Transverse colon (tissue), 4 donors: ENCODE measurements around the gene LMCD1. TPM values are rescaled to one million over a fixed set of nuclear protein-coding genes. Genes with fewer than 3 reads are reported as not detected.

Source experiments
- DNase-seq: peaks from one replicate; pipeline ENCODE4 v3.0.0-alpha.2; 2019
- H3K27ac ChIP-seq, 4 donors: fragments of 200-600 bp; sonication (generic); 2 replicates each; pipeline ENCODE4 v1.5.1; 2016 to 2018; ENCODE audit warnings: inconsistent platforms in 4 of 4
- H3K27me3 ChIP-seq: fragments of 200-600 bp; sonication (generic); 2 replicates; pipeline ENCODE4 v1.5.1; 2017; ENCODE audit warnings: inconsistent platforms
- H3K36me3 ChIP-seq, 4 donors: fragments of 200-600 bp; sonication (generic); 2 replicates each; pipeline ENCODE4 v1.5.1; 2017 to 2019; ENCODE audit warnings: inconsistent platforms in 4 of 4
- H3K4me1 ChIP-seq, 4 donors: fragments of 200-600 bp; sonication (generic); 2 replicates each; pipeline ENCODE4 v1.5.1; 2017 to 2020; ENCODE audit warnings: inconsistent platforms in 4 of 4
- H3K4me3 ChIP-seq, 4 donors: fragments of 200-600 bp; sonication (generic); 1 replicate in 1 of 4; 2 replicates in 3 of 4; pipeline versions ENCODE4 v1.5.1 to v1.6.1; 2017 to 2019; ENCODE audit warnings: inconsistent platforms in 4 of 4
- H3K9me3 ChIP-seq, 2 donors: fragments of 200-600 bp; sonication (generic); 2 replicates each; pipeline ENCODE4 v1.5.1; 2017 to 2019; ENCODE audit warnings: inconsistent platforms in 2 of 2
- CTCF ChIP-seq, 5 experiments: fragments of 200-600 bp in 3 of 5; fragments of 450-650 bp in 2 of 5; sonication (generic) in 3 of 5; IDR thresholded peaks; 1 replicate in 2 of 5; 2 replicates in 3 of 5; pipeline ENCODE4 v1.5.1; 2016 to 2017; ENCODE audit warnings: antibody characterized with exemption in 5 of 5, inconsistent platforms in 3 of 5, mild to moderate bottlenecking in 2 of 5, moderate library complexity in 1 of 5
- EP300 ChIP-seq: sonication (generic); formaldehyde crosslinking; IDR thresholded peaks from one replicate; pipeline ENCODE4 v1.6.1; 2017; ENCODE audit warnings: antibody characterized with exemption, low read depth
- POLR2A ChIP-seq: fragments of 450-650 bp; IDR thresholded peaks from one replicate; pipeline ENCODE4 v1.6.1; 2016; ENCODE audit warnings: antibody characterized with exemption, mild to moderate bottlenecking, moderate library complexity
- POLR2AphosphoS5 ChIP-seq, 3 donors: sonication (generic); formaldehyde crosslinking; IDR thresholded peaks; one replicate each; pipeline ENCODE4 v1.6.1; 2016; ENCODE audit warnings: antibody characterized with exemption in 3 of 3
- WGBS, 2 donors: methylation state at CpG; one replicate each; pipeline ENCODE4 v1.1.5; 2018; ENCODE audit warnings: low coverage in 1 of 2; 5-methylcytosine and 5-hydroxymethylcytosine counted together
- in situ Hi-C, 4 donors: fragments of 200-750 bp; cut with MboI; loops; one replicate each; pipeline versions ENCODE4 v1.15.0 to v1.15.1; 2017; ENCODE audit warnings: low sequenced_read_pairs in 3 of 4, low pct_ligation_motif_present in 1 of 4, low pct_unique_long_range_greater_than_20kb in 1 of 4
- intact Hi-C: fragments of 100-400 bp; cut with DNase I; formaldehyde crosslinking; loops from one replicate; pipeline ENCODE4 v1.15.1; 2023; ENCODE audit warnings: low total_unique reads
- total RNA-seq, 4 donors: library from RNA; depleted of rRNA; stranded (reverse); fragments of >200 nt; gene quantifications; one replicate each; pipeline ENCODE4 v1.1.0, GENCODE V29; 2016

LMCD1 gene
- total RNA-seq, 4 donors from 2014 or later = 6.7 to 26.6 (median 9.6) TPM

GRCh38 chr3:8553405-8553804 is 51.8 kb downstream of the LMCD1 start:
- in situ Hi-C loops (no loop called here), intact Hi-C loops (no loop called here)
- no peaks in the 10 kb centered on the region for H3K4me1 ChIP-seq
- no peaks in the 10 kb centered on the region for H3K36me3 ChIP-seq
- WGBS, 2 donors = 91 to 100% methylated on average over 1 to 6 of the region's 6 CpGs
- H3K27me3 ChIP-seq = no peaks in the 10 kb centered on the region
- DNase-seq = no peak
- no peak overlapping the region for H3K4me3 ChIP-seq
- H3K27ac ChIP-seq = no peak overlapping the region
- H3K9me3 ChIP-seq = no peaks in the 10 kb centered on the region
- no peak for TF ChIP-seq EP300
- no peak for TF ChIP-seq POLR2A
- no peak for TF ChIP-seq CTCF (IDR thresholded peaks at IDR 0.05)
- TF ChIP-seq POLR2AphosphoS5 (IDR thresholded peaks at IDR 0.05) = no peak

GRCh38 chr3:8554696-8555095 is 53.1 kb downstream of the LMCD1 start:
- Histone ChIP-seq H3K27ac (peak overlapping the region; percentile 41 to 60 (median 54)), H3K4me3 (no peak overlapping the region), H3K27me3 (no peaks in the 10 kb centered on the region), H3K36me3 (no peaks in the 10 kb centered on the region), H3K4me1 (no peaks in the 10 kb centered on the region), H3K9me3 (no peaks in the 10 kb centered on the region)
- in situ Hi-C loops (no loop called here), intact Hi-C loops (no loop called here)
- TF ChIP-seq POLR2AphosphoS5 (IDR thresholded peaks at IDR 0.05) (no peak), POLR2A (no peak), EP300 (no peak)
- 82 to 93% methylated on average over 3 to 11 of the region's 11 CpGs for WGBS, 2 donors
- DNase-seq = no peak

- WGBS, 2 donors = 56 to 69% methylated on average over 2 to 6 of the region's 8 CpGs
- DNase-seq = no peak
- Histone ChIP-seq H3K27me3 (no peaks in the 10 kb centered on the region), H3K4me3 (no peak overlapping the region), H3K9me3 (no peaks in the 10 kb centered on the region), H3K27ac (peak overlapping the region; percentile 41 to 60 (median 54)), H3K4me1 (no peaks in the 10 kb centered on the region), H3K36me3 (no peaks in the 10 kb centered on the region)
- in situ Hi-C loops = no loop called here
- intact Hi-C loops = no loop called here
- TF ChIP-seq EP300 (no peak), POLR2A (no peak), POLR2AphosphoS5 (IDR thresholded peaks at IDR 0.05) (no peak), CTCF (IDR thresholded peaks at IDR 0.05) (no peak)
Measured at GRCh38 chr3:8555113-8555661, 53.6 kb downstream of the LMCD1 start.

GRCh38 chr3:8555725-8556472 is 54.3 kb downstream of the LMCD1 start:
- in situ Hi-C loops = no loop called here
- Histone ChIP-seq H3K4me1 (no peaks in the 10 kb centered on the region), H3K9me3 (no peaks in the 10 kb centered on the region), H3K27ac (peak overlapping the region; percentile 7 to 52 (median 36)), H3K36me3 (no peaks in the 10 kb centered on the region), H3K4me3 (no peak overlapping the region), H3K27me3 (no peaks in the 10 kb centered on the region)
- 68 to 76% methylated on average over 5 to 6 of the region's 6 CpGs for WGBS, 2 donors
- intact Hi-C loops = no loop called here
- TF ChIP-seq POLR2AphosphoS5 (IDR thresholded peaks at IDR 0.05) = no peak
- TF ChIP-seq CTCF (IDR thresholded peaks at IDR 0.05) = no peak
- TF ChIP-seq POLR2A = no peak
- no peak for TF ChIP-seq EP300
- no peak for DNase-seq
